ENCODE measurements around the gene FAM174B. TPM values are rescaled to one million over a fixed set of nuclear protein-coding genes. Genes with fewer than 3 reads are reported as not detected.

The FAM174B gene
- total and polyA plus RNA-seq, 2 donors (not counting 1 experiment from before 2014, with no cell fraction given) = 0.03 to 1.9 TPM

DNA sequence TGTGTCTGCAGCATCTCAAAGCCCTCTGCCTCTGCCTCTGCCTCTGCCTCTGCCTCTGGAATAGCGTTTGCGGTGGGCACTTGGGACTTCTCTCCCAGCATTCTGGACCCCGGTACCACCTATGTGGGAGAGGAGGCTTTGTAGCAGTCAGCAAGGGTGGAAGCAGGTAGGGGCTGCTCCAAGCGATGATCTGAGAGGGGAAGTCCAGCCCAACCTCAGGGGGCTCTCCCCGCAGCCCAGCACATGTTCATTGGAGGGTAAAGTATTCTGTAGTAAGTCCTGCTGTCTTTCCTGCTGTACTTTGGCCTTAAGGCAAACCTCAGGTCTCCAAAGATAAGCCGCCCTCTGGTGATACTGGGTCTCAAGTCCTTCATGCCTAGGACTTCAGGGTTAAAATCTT, 68.6 kb downstream of the FAM174B start:
- H3K9me3 Mint-ChIP-seq (ENCODE audit: insufficient read depth) = no peaks in the 10 kb centered on the region
- DNase-seq (no peak), ATAC-seq (ENCODE audit: low read depth) (no peak)
- no peak overlapping the region for H3K9ac ChIP-seq (ENCODE audit: low read length)
- H3K4me3 ChIP-seq (ENCODE audit: control extremely low read depth in 1 of 5, extremely low read depth in 1 of 5, insufficient read depth in 1 of 5, low read depth in 2 of 5, low read length in 4 of 5) = no peak overlapping the region
- H3K79me2 ChIP-seq (ENCODE audit: control insufficient read depth, insufficient read depth, low read length) = no peaks in the 10 kb centered on the region
- H3K27ac ChIP-seq (ENCODE audit: low read length in 2 of 2) = no peak overlapping the region
- H3K9me3 ChIP-seq (ENCODE audit: control extremely low read depth in 1 of 3, control insufficient read depth in 2 of 3, insufficient read depth in 1 of 3, low read length in 2 of 3) = peaks cover 0 to 3% (median 0%) of the 10 kb centered on the region in 3 donors
- H3K4me3 Mint-ChIP-seq = no peak overlapping the region
- no peaks in the 10 kb centered on the region for H4K20me1 ChIP-seq (ENCODE audit: control insufficient read depth, insufficient read depth, low read length, poor library complexity, severe bottlenecking)
- no peaks in the 10 kb centered on the region for H3K36me3 ChIP-seq (replicated peaks in 1 of 2; ENCODE audit: control extremely low read depth in 1 of 2, control insufficient read depth in 1 of 2, extremely low read depth in 1 of 2, insufficient read depth in 2 of 2, low read length in 1 of 2)
- no peak overlapping the region for H3K4me2 ChIP-seq (replicated peaks; ENCODE audit: low read depth, low read length, poor library complexity, severe bottlenecking)
- WGBS (ENCODE audit: insufficient coverage) = 88% methylated on average over 5 of the region's 6 CpGs
- no peaks in the 10 kb centered on the region for H3K4me1 ChIP-seq (ENCODE audit: control insufficient read depth in 2 of 2, insufficient read depth in 2 of 2, low read length in 2 of 2)
- peaks cover 5% of the 10 kb centered on the region for H3K27me3 Mint-ChIP-seq
- no peak for TF ChIP-seq EZH2 (IDR thresholded peaks at IDR 0.05; ENCODE audit: borderline replicate concordance, insufficient read depth, low read depth, low read length, poor library complexity, severe bottlenecking)
- TF ChIP-seq, protein P1, sequence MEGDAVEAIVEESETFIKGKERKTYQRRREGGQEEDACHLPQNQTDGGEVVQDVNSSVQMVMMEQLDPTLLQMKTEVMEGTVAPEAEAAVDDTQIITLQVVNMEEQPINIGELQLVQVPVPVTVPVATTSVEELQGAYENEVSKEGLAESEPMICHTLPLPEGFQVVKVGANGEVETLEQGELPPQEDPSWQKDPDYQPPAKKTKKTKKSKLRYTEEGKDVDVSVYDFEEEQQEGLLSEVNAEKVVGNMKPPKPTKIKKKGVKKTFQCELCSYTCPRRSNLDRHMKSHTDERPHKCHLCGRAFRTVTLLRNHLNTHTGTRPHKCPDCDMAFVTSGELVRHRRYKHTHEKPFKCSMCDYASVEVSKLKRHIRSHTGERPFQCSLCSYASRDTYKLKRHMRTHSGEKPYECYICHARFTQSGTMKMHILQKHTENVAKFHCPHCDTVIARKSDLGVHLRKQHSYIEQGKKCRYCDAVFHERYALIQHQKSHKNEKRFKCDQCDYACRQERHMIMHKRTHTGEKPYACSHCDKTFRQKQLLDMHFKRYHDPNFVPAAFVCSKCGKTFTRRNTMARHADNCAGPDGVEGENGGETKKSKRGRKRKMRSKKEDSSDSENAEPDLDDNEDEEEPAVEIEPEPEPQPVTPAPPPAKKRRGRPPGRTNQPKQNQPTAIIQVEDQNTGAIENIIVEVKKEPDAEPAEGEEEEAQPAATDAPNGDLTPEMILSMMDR (IDR thresholded peaks at IDR 0.05) = no peak
- POLR2A ChIA-PET = no interaction called here
- intact Hi-C loops (cut with micrococcal nuclease) = no loop called here
- H2AFZ ChIP-seq (ENCODE audit: insufficient read depth, low read depth, low read length, poor library complexity, severe bottlenecking) = no peak overlapping the region
- no peaks in the 10 kb centered on the region for H3K27me3 ChIP-seq (replicated peaks in 1 of 4; ENCODE audit: control extremely low read depth in 1 of 4, control insufficient read depth in 3 of 4, insufficient read depth in 4 of 4, low read length in 3 of 4)
- CTCF ChIA-PET = no interaction called here
- H3K27ac Mint-ChIP-seq = no peak overlapping the region
- H3K4me1 Mint-ChIP-seq = no peaks in the 10 kb centered on the region

DNA sequence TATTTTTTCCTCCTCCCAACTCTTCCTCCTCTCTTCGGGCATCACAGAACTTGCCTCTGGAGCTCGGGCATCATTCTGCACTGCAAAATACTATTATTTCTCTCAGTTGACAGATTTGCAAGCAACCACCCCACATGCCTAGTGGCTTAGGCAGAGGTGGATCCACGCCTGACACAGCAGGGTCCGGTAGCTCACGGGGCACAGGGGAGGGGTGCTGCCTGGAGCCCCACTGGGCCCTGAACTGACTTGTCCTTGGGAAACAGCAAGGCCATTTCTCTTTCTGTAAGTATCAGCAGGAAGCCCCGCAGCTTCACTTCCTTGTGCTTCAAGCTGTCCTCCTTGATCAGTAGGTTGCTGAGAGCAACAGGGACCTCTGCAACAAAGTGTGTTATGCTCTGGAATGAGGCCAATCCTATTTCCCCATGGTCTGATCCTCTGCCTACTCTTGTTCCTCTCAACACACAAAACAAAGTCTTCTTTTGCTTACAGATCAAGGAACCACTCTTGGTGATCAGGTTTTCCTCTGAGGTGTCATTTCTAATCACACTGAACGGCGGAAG, 69.1 kb downstream of the FAM174B start:
- Histone ChIP-seq H3K79me2 (ENCODE audit: control insufficient read depth, insufficient read depth, low read length) (no peaks in the 10 kb centered on the region), H3K4me3 (ENCODE audit: control extremely low read depth in 1 of 5, extremely low read depth in 1 of 5, insufficient read depth in 1 of 5, low read depth in 2 of 5, low read length in 4 of 5) (no peak overlapping the region), H3K9me3 (ENCODE audit: control extremely low read depth in 1 of 3, control insufficient read depth in 2 of 3, insufficient read depth in 1 of 3, low read length in 2 of 3) (peaks cover 0 to 3% (median 0%) of the 10 kb centered on the region in 3 donors), H2AFZ (ENCODE audit: insufficient read depth, low read depth, low read length, poor library complexity, severe bottlenecking) (no peak overlapping the region), H3K27ac (ENCODE audit: low read length in 2 of 2) (no peak overlapping the region), H3K4me2 (replicated peaks; ENCODE audit: low read depth, low read length, poor library complexity, severe bottlenecking) (no peak overlapping the region), H3K9ac (ENCODE audit: low read length) (no peak overlapping the region), H3K4me1 (ENCODE audit: control insufficient read depth in 2 of 2, insufficient read depth in 2 of 2, low read length in 2 of 2) (no peaks in the 10 kb centered on the region), H3K27me3 (replicated peaks in 1 of 4; ENCODE audit: control extremely low read depth in 1 of 4, control insufficient read depth in 3 of 4, insufficient read depth in 4 of 4, low read length in 3 of 4) (no peaks in the 10 kb centered on the region), H3K36me3 (replicated peaks in 1 of 2; ENCODE audit: control extremely low read depth in 1 of 2, control insufficient read depth in 1 of 2, extremely low read depth in 1 of 2, insufficient read depth in 2 of 2, low read length in 1 of 2) (no peaks in the 10 kb centered on the region), H4K20me1 (ENCODE audit: control insufficient read depth, insufficient read depth, low read length, poor library complexity, severe bottlenecking) (no peaks in the 10 kb centered on the region)
- intact Hi-C loops (cut with micrococcal nuclease) = no loop called here
- no peaks in the 10 kb centered on the region for H3K9me3 Mint-ChIP-seq (ENCODE audit: insufficient read depth)
- no peaks in the 10 kb centered on the region for H3K4me1 Mint-ChIP-seq
- ChIA-PET CTCF (no interaction called here), POLR2A (no interaction called here)
- ATAC-seq (ENCODE audit: low read depth) = no peak
- peaks cover 5% of the 10 kb centered on the region for H3K27me3 Mint-ChIP-seq
- no peak overlapping the region for H3K4me3 Mint-ChIP-seq
- 83% methylated on average over 7 of the region's 8 CpGs for WGBS (ENCODE audit: insufficient coverage)
- no peak for TF ChIP-seq EZH2 (IDR thresholded peaks at IDR 0.05; ENCODE audit: borderline replicate concordance, insufficient read depth, low read depth, low read length, poor library complexity, severe bottlenecking)
- TF ChIP-seq, protein P1 (IDR thresholded peaks at IDR 0.05) = no peak
- H3K27ac Mint-ChIP-seq = no peak overlapping the region
- DNase-seq = no peak
